Measurements from ENCODE around the gene SERPINE1. TPM values are rescaled to one million over a fixed set of nuclear protein-coding genes. Genes with fewer than 3 reads are reported as not detected.

The SERPINE1 gene
- total and polyA plus RNA-seq, 2 experiments from 2014 or later = 0.97 to 1.2 TPM

DNA sequence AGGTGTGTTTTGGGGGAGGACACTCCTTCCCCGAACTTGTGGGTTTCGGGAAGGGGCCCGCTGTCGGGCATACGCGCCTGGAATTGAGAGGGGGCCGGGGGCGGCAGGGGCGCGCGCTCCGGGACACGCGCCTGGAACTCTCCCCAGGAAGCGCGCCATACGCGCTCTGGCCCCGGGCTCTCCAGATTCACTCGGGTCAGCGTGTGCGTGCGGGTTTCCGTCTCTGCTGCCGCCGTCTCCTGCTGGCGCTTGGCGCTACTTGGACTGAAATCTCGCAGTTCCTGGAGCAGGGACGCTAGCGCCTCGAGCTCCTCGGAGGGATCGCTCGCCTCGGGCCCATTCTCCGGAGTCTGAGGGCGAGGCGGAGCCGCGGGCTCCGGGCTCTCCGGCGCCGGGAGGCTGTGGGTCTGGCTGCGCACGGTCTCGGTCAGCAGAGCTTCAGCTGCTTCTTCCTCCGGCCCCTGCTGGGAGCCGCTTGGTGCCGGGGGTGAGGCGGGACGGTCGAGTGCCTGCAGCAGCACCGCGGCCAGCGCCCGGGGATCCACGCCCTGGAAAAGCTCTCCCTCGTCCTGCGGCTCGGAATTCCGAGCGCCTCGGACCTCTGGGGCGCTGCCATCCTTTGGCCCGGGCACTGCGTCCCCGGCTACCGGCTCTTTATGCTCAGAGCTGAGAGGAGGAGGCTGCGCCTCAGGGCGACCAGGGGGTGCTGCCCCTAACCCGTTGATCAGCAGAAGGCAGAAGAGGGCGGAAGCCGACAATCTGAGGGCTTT is 37.4 kb downstream of the SERPINE1 start:
- peak overlapping the region; percentile 76 for H3K4me3 ChIP-seq
- Mint-ChIP-seq H3K27ac (no peak overlapping the region), H3K27me3 (ENCODE audit: insufficient read depth, low read depth, poor library complexity) (peaks cover 66% of the 10 kb centered on the region), H3K4me3 (peak overlapping the region; percentile 78), H3K4me1 (peaks cover 61% of the 10 kb centered on the region), H3K9me3 (no peaks in the 10 kb centered on the region; the same call in 1 of the 3 replicates), H3K36me3 (ENCODE audit: low read depth) (peaks cover 2% of the 10 kb centered on the region; the same call in 2 of the 3 replicates)
- H2AFZ ChIP-seq = no peak overlapping the region
- peak overlapping the region; percentile 98 for H3K4me2 ChIP-seq
- H3K27me3 ChIP-seq (ENCODE audit: insufficient read depth) = peaks cover 74% of the 10 kb centered on the region
- no peak overlapping the region for H3K27ac ChIP-seq (ENCODE audit: low read depth)
- peaks cover 6% of the 10 kb centered on the region; the same call in 1 of the 2 replicates for H4K20me1 ChIP-seq (replicated peaks; ENCODE audit: insufficient read depth)
- no peaks in the 10 kb centered on the region for H3K9me2 ChIP-seq (ENCODE audit: insufficient read depth)
- H3K79me2 ChIP-seq (replicated peaks; ENCODE audit: insufficient read depth) = no peaks in the 10 kb centered on the region
- peak; percentile 83 for DNase-seq (ENCODE audit: low spot score)
- peaks cover 24% of the 10 kb centered on the region for H3F3A ChIP-seq (replicated peaks; ENCODE audit: low read depth)
- peak; percentile 19 for ATAC-seq
- TF ChIP-seq REST (IDR thresholded peaks at IDR 0.05; ENCODE audit: unreplicated experiment) (peak; percentile 79), CTCF (conservative IDR thresholded peaks at IDR 0.05; ENCODE audit: low read depth in 2 of 2) (no peak), EZH2 (IDR thresholded peaks at IDR 0.05; ENCODE audit: low read depth, unreplicated experiment) (peak; percentile 29)
- no peaks in the 10 kb centered on the region for H3K36me3 ChIP-seq (ENCODE audit: insufficient read depth)
- peaks cover 64% of the 10 kb centered on the region for H3K4me1 ChIP-seq (ENCODE audit: insufficient read depth)

- Histone ChIP-seq H3K27me3 (ENCODE audit: insufficient read depth) (peaks cover 84% of the 10 kb centered on the region), H3K27ac (ENCODE audit: low read depth) (no peak within 1 kb of the TSS), H3F3A (replicated peaks; ENCODE audit: low read depth) (peaks cover 24% of the 10 kb centered on the region), H3K4me3 (peak within 1 kb of the TSS; percentile 76), H3K36me3 (ENCODE audit: insufficient read depth) (no peaks in the 10 kb centered on the region), H3K4me1 (ENCODE audit: insufficient read depth) (peaks cover 66% of the 10 kb centered on the region), H2AFZ (no peak within 1 kb of the TSS; the same call in 1 of the 2 replicates), H3K9me2 (ENCODE audit: insufficient read depth) (no peaks in the 10 kb centered on the region), H3K4me2 (peak within 1 kb of the TSS; percentile 98), H3K79me2 (replicated peaks; ENCODE audit: insufficient read depth) (no peaks in the 10 kb centered on the region), H4K20me1 (replicated peaks; ENCODE audit: insufficient read depth) (peaks cover 6% of the 10 kb centered on the region; the same call in 1 of the 2 replicates)
- ATAC-seq (peak; percentile 22), DNase-seq (ENCODE audit: low spot score) (peak; percentile 97)
- Mint-ChIP-seq H3K36me3 (ENCODE audit: low read depth) (no peaks in the 10 kb centered on the region; the same call in 2 of the 3 replicates), H3K4me1 (peaks cover 58% of the 10 kb centered on the region), H3K9me3 (no peaks in the 10 kb centered on the region; the same call in 1 of the 3 replicates), H3K27me3 (ENCODE audit: insufficient read depth, low read depth, poor library complexity) (peaks cover 71% of the 10 kb centered on the region), H3K4me3 (peak within 1 kb of the TSS; percentile 78), H3K27ac (no peak within 1 kb of the TSS)
- TF ChIP-seq CREB1 (CRISPR knock-in tag; IDR thresholded peaks at IDR 0.05; ENCODE audit: low read depth) = peak; percentile 92
- TF ChIP-seq ZNF114 (CRISPR knock-in tag; IDR thresholded peaks at IDR 0.05) = no peak
- TF ChIP-seq NANOG (IDR thresholded peaks at IDR 0.05; ENCODE audit: borderline replicate concordance) = no peak
- TF ChIP-seq STAT1 (IDR thresholded peaks at IDR 0.05; ENCODE audit: unreplicated experiment) = no peak
- TF ChIP-seq EZH2phosphoT487 (IDR thresholded peaks at IDR 0.05; ENCODE audit: unreplicated experiment) = no peak
- peak; percentile 53; the same call in 1 of the 2 replicates for TF ChIP-seq POLR2AphosphoS5 (IDR thresholded peaks at IDR 0.05; ENCODE audit: low read depth)
- peak; percentile 99 for TF ChIP-seq REST (IDR thresholded peaks at IDR 0.05; ENCODE audit: unreplicated experiment)
Observed at GRCh38 chr7:101165075-101165957, 38.4 kb downstream of the SERPINE1 start, which contains the start of gene VGF. Gene VGF (minus strand): TSS chr7:101165569. CDS start chr7:101164843, 726 bp downstream.

All from GM23338 (cell line).